GM21529 (cell line): Measurements from ENCODE around the gene HOXB2.
A peak's percentile ranks its signal among the peaks of the same experiment; 100 is the strongest.

Experiments used
- ATAC-seq: cut with Tn5 transposase; IDR thresholded peaks from one replicate; pipeline ENCODE4 v1.9.1; 2021; ENCODE audit not compliant: unreplicated experiment

HOXB2 gene

GRCh38 chr17:48579471-48579759 lies 34.5 kb upstream of the HOXB2 start:
- no peak for ATAC-seq

GRCh38 chr17:48578616-48579470 lies 33.9 kb upstream of the HOXB2 start:
- peak; percentile 21 for ATAC-seq

GRCh38 chr17:48577946-48578615 lies 33.2 kb upstream of the HOXB2 start, which contains the start of gene HOXB4:
TSS of gene HOXB4 (minus strand) at chr17:48578350. CDS start at chr17:48578319, 31 bp downstream.
- ATAC-seq: peak; percentile 60

GRCh38 chr17:48577330-48577945 lies 32.5 kb upstream of the HOXB2 start:
- ATAC-seq: no peak

GRCh38 chr17:48576479-48577309 lies 31.8 kb upstream of the HOXB2 start:
- ATAC-seq: no peak

GRCh38 chr17:48575673-48576478 lies 31.0 kb upstream of the HOXB2 start:
- no peak for ATAC-seq

GRCh38 chr17:48575066-48575582 lies 30.2 kb upstream of the HOXB2 start:
- no peak for ATAC-seq

GRCh38 chr17:48574505-48575065 lies 29.7 kb upstream of the HOXB2 start:
- no peak for ATAC-seq

GRCh38 chr17:48571826-48572417 lies 27.0 kb upstream of the HOXB2 start:
- ATAC-seq: no peak

- ATAC-seq: no peak
These were observed 26.3 kb upstream of the HOXB2 start for GRCh38 chr17:48571024-48571818.

GRCh38 chr17:48570325-48571023 lies 25.6 kb upstream of the HOXB2 start:
- ATAC-seq: no peak

GRCh38 chr17:48569674-48570324 lies 24.9 kb upstream of the HOXB2 start:
- no peak for ATAC-seq

- ATAC-seq: no peak
These were observed 24.3 kb upstream of the HOXB2 start for GRCh38 chr17:48569240-48569582.

- no peak for ATAC-seq
These were observed 23.8 kb upstream of the HOXB2 start for GRCh38 chr17:48568499-48569239.

GRCh38 chr17:48567646-48568354 lies 22.9 kb upstream of the HOXB2 start:
- no peak for ATAC-seq

- ATAC-seq: no peak
These were observed 22.3 kb upstream of the HOXB2 start for GRCh38 chr17:48567209-48567608.
